ENCODE results near the gene CIAPIN1.

The CIAPIN1 gene

GRCh38 chr16:57427824-57428223, 19.4 kb downstream of the CIAPIN1 start:
- in situ Hi-C loops (cut with MboI; ENCODE audit: low sequenced_read_pairs, unreplicated experiment) = no loop called here
- no peak for DNase-seq (ENCODE audit: low spot score)
- no peak for TF ChIP-seq CTCF (IDR thresholded peaks at IDR 0.05; ENCODE audit: borderline replicate concordance, control extremely low read depth, extremely low read depth, insufficient read depth, missing control alignments)

- no peak for DNase-seq (ENCODE audit: low spot score)
- in situ Hi-C loops (cut with MboI; ENCODE audit: low sequenced_read_pairs, unreplicated experiment) = no loop called here
- no peak for TF ChIP-seq CTCF (IDR thresholded peaks at IDR 0.05; ENCODE audit: borderline replicate concordance, control extremely low read depth, extremely low read depth, insufficient read depth, missing control alignments)
Measured at GRCh38 chr16:57427307-57427706, 19.9 kb downstream of the CIAPIN1 start.

- no peak for DNase-seq (ENCODE audit: low spot score)
- in situ Hi-C loops (cut with MboI; ENCODE audit: low sequenced_read_pairs, unreplicated experiment) = no loop called here
- no peak for TF ChIP-seq CTCF (IDR thresholded peaks at IDR 0.05; ENCODE audit: borderline replicate concordance, control extremely low read depth, extremely low read depth, insufficient read depth, missing control alignments)
Measured at GRCh38 chr16:57426356-57426755, 20.8 kb downstream of the CIAPIN1 start.

- DNase-seq (ENCODE audit: low spot score) = no peak
- no peak for TF ChIP-seq CTCF (IDR thresholded peaks at IDR 0.05; ENCODE audit: borderline replicate concordance, control extremely low read depth, extremely low read depth, insufficient read depth, missing control alignments)
- in situ Hi-C loops (cut with MboI; ENCODE audit: low sequenced_read_pairs, unreplicated experiment) = loop anchor here (25.0 kb wide), 1 partner anchor 337 kb away; the partner anchor contains the start of gene CPNE2
Measured at GRCh38 chr16:57424583-57424982, 22.6 kb downstream of the CIAPIN1 start.

GRCh38 chr16:57423152-57423551, 24.0 kb downstream of the CIAPIN1 start:
- no peak for DNase-seq (ENCODE audit: low spot score)
- no peak for TF ChIP-seq CTCF (IDR thresholded peaks at IDR 0.05; ENCODE audit: borderline replicate concordance, control extremely low read depth, extremely low read depth, insufficient read depth, missing control alignments)
- in situ Hi-C loops (cut with MboI; ENCODE audit: low sequenced_read_pairs, unreplicated experiment) = loop anchor here (25.0 kb wide), 1 partner anchor 336 kb away; the partner anchor contains the start of gene CPNE2

- TF ChIP-seq CTCF (IDR thresholded peaks at IDR 0.05; ENCODE audit: borderline replicate concordance, control extremely low read depth, extremely low read depth, insufficient read depth, missing control alignments) = peak; percentile 9
- no peak for DNase-seq (ENCODE audit: low spot score)
- in situ Hi-C loops (cut with MboI; ENCODE audit: low sequenced_read_pairs, unreplicated experiment) = loop anchor here (25.0 kb wide), 1 partner anchor 335 kb away; the partner anchor contains the start of gene CPNE2
Measured at GRCh38 chr16:57422026-57422944, 24.9 kb downstream of the CIAPIN1 start.

All from GM13976 (cell line).